ENCODE data around the gene CELSR3.

Gene CELSR3

GRCh38 chr3:48708481-48708889 is 45.8 kb upstream of the CELSR3 start:
- H3K27ac ChIP-seq (replicated peaks): no peak overlapping the region
- no peaks in the 10 kb centered on the region for H3K27me3 ChIP-seq (ENCODE audit: insufficient read depth, poor library complexity, severe bottlenecking)
- no peak for TF ChIP-seq GABPA (IDR thresholded peaks at IDR 0.05; ENCODE audit: low read depth)
- TF ChIP-seq CTCF (IDR thresholded peaks at IDR 0.05; ENCODE audit: insufficient read depth, low read length): no peak
- no peak for TF ChIP-seq SPI1 (IDR thresholded peaks at IDR 0.05; ENCODE audit: borderline replicate concordance, low read depth)
- no peak for TF ChIP-seq POLR2AphosphoS5 (IDR thresholded peaks at IDR 0.05; ENCODE audit: low read depth)
- TF ChIP-seq REST (IDR thresholded peaks at IDR 0.05; ENCODE audit: insufficient replicate concordance, low read depth): no peak
- no peak for DNase-seq (ENCODE audit: low read depth in 1 of 2, low spot score in 1 of 2)
- no peak overlapping the region for H3K4me3 ChIP-seq (replicated peaks; ENCODE audit: insufficient read depth, low read length)

- Histone ChIP-seq H3K4me3 (replicated peaks; ENCODE audit: insufficient read depth, low read length) (no peak overlapping the region), H3K27me3 (ENCODE audit: insufficient read depth, poor library complexity, severe bottlenecking) (no peaks in the 10 kb centered on the region), H3K27ac (replicated peaks) (no peak overlapping the region)
- TF ChIP-seq SPI1 (IDR thresholded peaks at IDR 0.05; ENCODE audit: borderline replicate concordance, low read depth): no peak
- TF ChIP-seq REST (IDR thresholded peaks at IDR 0.05; ENCODE audit: insufficient replicate concordance, low read depth): no peak
- TF ChIP-seq GABPA (IDR thresholded peaks at IDR 0.05; ENCODE audit: low read depth): no peak
- no peak for TF ChIP-seq CTCF (IDR thresholded peaks at IDR 0.05; ENCODE audit: insufficient read depth, low read length)
- TF ChIP-seq POLR2AphosphoS5 (IDR thresholded peaks at IDR 0.05; ENCODE audit: low read depth): no peak
- no peak for DNase-seq (ENCODE audit: low read depth in 1 of 2, low spot score in 1 of 2)
Observed at GRCh38 chr3:48707157-48707556, 44.5 kb upstream of the CELSR3 start.

- Histone ChIP-seq H3K4me3 (replicated peaks; ENCODE audit: insufficient read depth, low read length) (no peak overlapping the region), H3K27me3 (ENCODE audit: insufficient read depth, poor library complexity, severe bottlenecking) (no peaks in the 10 kb centered on the region), H3K27ac (replicated peaks) (no peak overlapping the region)
- DNase-seq (ENCODE audit: low read depth in 1 of 2, low spot score in 1 of 2): no peak
- no peak for TF ChIP-seq POLR2AphosphoS5 (IDR thresholded peaks at IDR 0.05; ENCODE audit: low read depth)
- TF ChIP-seq SPI1 (IDR thresholded peaks at IDR 0.05; ENCODE audit: borderline replicate concordance, low read depth): no peak
- no peak for TF ChIP-seq CTCF (IDR thresholded peaks at IDR 0.05; ENCODE audit: insufficient read depth, low read length)
- no peak for TF ChIP-seq GABPA (IDR thresholded peaks at IDR 0.05; ENCODE audit: low read depth)
- no peak for TF ChIP-seq REST (IDR thresholded peaks at IDR 0.05; ENCODE audit: insufficient replicate concordance, low read depth)
Observed at GRCh38 chr3:48702320-48702920, 39.7 kb upstream of the CELSR3 start.

All from HL-60 (cell line).